Thyroid gland (tissue), 4 donors: ENCODE data around the gene COL4A4. TPM values are rescaled to one million over a fixed set of nuclear protein-coding genes. Genes with fewer than 3 reads are reported as not detected.

Source experiments
- DNase-seq, 2 donors: peaks; one replicate each; pipeline ENCODE4 v3.0.0-alpha.2; 2019
- H3K27ac ChIP-seq, 3 donors: fragments of 200-600 bp; sonication (generic); 1 replicate in 2 of 3; 2 replicates in 1 of 3; pipeline ENCODE4 v1.5.1; 2016 to 2019; ENCODE audit warnings: mild to moderate bottlenecking in 1 of 3, moderate library complexity in 1 of 3
- H3K27me3 ChIP-seq: fragments of 200-600 bp; sonication (generic); one replicate; pipeline ENCODE4 v1.5.1; 2019
- H3K36me3 ChIP-seq, 2 donors: fragments of 200-600 bp; sonication (generic); one replicate each; pipeline ENCODE4 v1.5.1; 2016 to 2019
- H3K4me1 ChIP-seq, 2 donors: fragments of 200-600 bp; sonication (generic); one replicate each; pipeline ENCODE4 v1.5.1; 2017 to 2019
- H3K4me3 ChIP-seq, 3 donors: fragments of 200-600 bp; sonication (generic); replicated peaks in 1 of 3; 1 replicate in 2 of 3; 2 replicates in 1 of 3; pipeline ENCODE4 v1.5.1; 2016; ENCODE audit warnings: mild to moderate bottlenecking in 1 of 3
- H3K9me3 ChIP-seq: fragments of 200-600 bp; sonication (generic); one replicate; pipeline ENCODE4 v1.5.1; 2017
- CTCF ChIP-seq, 6 experiments: fragments of 200-600 bp in 3 of 6; fragments of 450-650 bp in 3 of 6; sonication (generic) in 3 of 6; IDR thresholded peaks; one replicate each; pipeline ENCODE4 v1.5.1; 2016 to 2019; ENCODE audit warnings: antibody characterized with exemption in 6 of 6, mild to moderate bottlenecking in 2 of 6, inconsistent platforms in 1 of 6, moderate library complexity in 1 of 6
- POLR2A ChIP-seq, 2 donors: fragments of 450-650 bp; IDR thresholded peaks; one replicate each; pipeline ENCODE4 v1.6.1; 2017; ENCODE audit warnings: antibody characterized with exemption in 2 of 2, mild to moderate bottlenecking in 2 of 2, moderate library complexity in 1 of 2
- WGBS, 2 donors: methylation state at CpG; one replicate each; pipeline ENCODE4 v1.1.5; 2017; 5-methylcytosine and 5-hydroxymethylcytosine counted together
- intact Hi-C: fragments of 100-400 bp; cut with DNase I; formaldehyde crosslinking; loops from one replicate; pipeline ENCODE4 v1.15.1; 2023
- total RNA-seq, 4 donors: library from RNA; depleted of rRNA; stranded (reverse); fragments of >200 nt; gene quantifications; one replicate each; pipeline ENCODE4 v1.2.3, GENCODE V29; 2016

The COL4A4 gene
- total RNA-seq, 4 donors from 2014 or later, result 16.5 to 41.7 (median 34.2) TPM

GRCh38 chr2:227188292-227188691, 24.3 kb upstream of the COL4A4 start:
- H3K9me3 ChIP-seq, result no peaks in the 10 kb centered on the region
- no peaks in the 10 kb centered on the region for H3K36me3 ChIP-seq
- H3K4me1 ChIP-seq, result peaks cover 28 to 29% of the 10 kb centered on the region in 2 donors
- no peak overlapping the region for H3K4me3 ChIP-seq
- H3K27ac ChIP-seq, result peak overlapping the region; percentile 78 to 88 (median 79)
- TF ChIP-seq POLR2A (IDR thresholded peaks at IDR 0.05) (peak in 1 of 2 donors; percentile 19), CTCF (IDR thresholded peaks at IDR 0.05) (no peak)
- no peaks in the 10 kb centered on the region for H3K27me3 ChIP-seq
- intact Hi-C loops, result no loop called here
- WGBS, 2 donors, result 25% methylated on average over 6 of the region's 6 CpGs
- peak; percentile 62 to 64 for DNase-seq

- H3K4me1 ChIP-seq, result peaks cover 39 to 42% of the 10 kb centered on the region in 2 donors
These were observed 22.7 kb upstream of the COL4A4 start for GRCh38 chr2:227186751-227187150.

GRCh38 chr2:227185615-227186232, 21.7 kb upstream of the COL4A4 start:
- WGBS, 2 donors, result 92 to 94% methylated on average over 6 of the region's 6 CpGs
- intact Hi-C loops, result no loop called here
- Histone ChIP-seq H3K36me3 (no peaks in the 10 kb centered on the region), H3K27ac (peak overlapping the region; percentile 71 to 75 (median 74)), H3K9me3 (no peaks in the 10 kb centered on the region), H3K4me3 (no peak overlapping the region), H3K4me1 (peaks cover 36 to 49% of the 10 kb centered on the region in 2 donors), H3K27me3 (no peaks in the 10 kb centered on the region)
- no peak for TF ChIP-seq POLR2A (IDR thresholded peaks at IDR 0.05)
- TF ChIP-seq CTCF (IDR thresholded peaks at IDR 0.05), result no peak
- DNase-seq, result no peak

More at GRCh38 chr2:227186751-227187150, 22.7 kb upstream of the COL4A4 start:
- no peaks in the 10 kb centered on the region for H3K36me3 ChIP-seq
- H3K9me3 ChIP-seq, result no peaks in the 10 kb centered on the region
- H3K27ac ChIP-seq, result peak overlapping the region; percentile 5 to 88 (median 79)
- H3K27me3 ChIP-seq, result no peaks in the 10 kb centered on the region
- no peak for DNase-seq
- intact Hi-C loops, result no loop called here
- 19 to 58% methylated on average over 1 of the region's 1 CpG for WGBS, 2 donors
- no peak for TF ChIP-seq CTCF (IDR thresholded peaks at IDR 0.05)
- no peak for TF ChIP-seq POLR2A (IDR thresholded peaks at IDR 0.05)
- no peak overlapping the region for H3K4me3 ChIP-seq

- WGBS, 2 donors, result 25 to 30% methylated on average over 2 of the region's 2 CpGs
- intact Hi-C loops, result no loop called here
- peak; percentile 86 to 88 for DNase-seq
- H3K27me3 ChIP-seq, result no peaks in the 10 kb centered on the region
- H3K9me3 ChIP-seq, result no peaks in the 10 kb centered on the region
- peaks cover 44 to 55% of the 10 kb centered on the region in 2 donors for H3K4me1 ChIP-seq
- H3K27ac ChIP-seq, result peak overlapping the region; percentile 71 to 80 (median 75)
- no peaks in the 10 kb centered on the region for H3K36me3 ChIP-seq
- no peak overlapping the region for H3K4me3 ChIP-seq
- TF ChIP-seq CTCF (IDR thresholded peaks at IDR 0.05), result no peak
- no peak for TF ChIP-seq POLR2A (IDR thresholded peaks at IDR 0.05)
These were observed 19.8 kb upstream of the COL4A4 start for GRCh38 chr2:227183657-227184367.

GRCh38 chr2:227182765-227183164, 18.8 kb upstream of the COL4A4 start:
- Histone ChIP-seq H3K27me3 (no peaks in the 10 kb centered on the region), H3K4me1 (peaks cover 38 to 48% of the 10 kb centered on the region in 2 donors), H3K27ac (peak overlapping the region; percentile 60 to 80 (median 66)), H3K9me3 (no peaks in the 10 kb centered on the region), H3K36me3 (no peaks in the 10 kb centered on the region), H3K4me3 (no peak overlapping the region)
- no peak for DNase-seq
- no peak for TF ChIP-seq POLR2A (IDR thresholded peaks at IDR 0.05)
- TF ChIP-seq CTCF (IDR thresholded peaks at IDR 0.05), result no peak
- intact Hi-C loops, result no loop called here
